ENCODE results near the gene STC2.

DNA sequence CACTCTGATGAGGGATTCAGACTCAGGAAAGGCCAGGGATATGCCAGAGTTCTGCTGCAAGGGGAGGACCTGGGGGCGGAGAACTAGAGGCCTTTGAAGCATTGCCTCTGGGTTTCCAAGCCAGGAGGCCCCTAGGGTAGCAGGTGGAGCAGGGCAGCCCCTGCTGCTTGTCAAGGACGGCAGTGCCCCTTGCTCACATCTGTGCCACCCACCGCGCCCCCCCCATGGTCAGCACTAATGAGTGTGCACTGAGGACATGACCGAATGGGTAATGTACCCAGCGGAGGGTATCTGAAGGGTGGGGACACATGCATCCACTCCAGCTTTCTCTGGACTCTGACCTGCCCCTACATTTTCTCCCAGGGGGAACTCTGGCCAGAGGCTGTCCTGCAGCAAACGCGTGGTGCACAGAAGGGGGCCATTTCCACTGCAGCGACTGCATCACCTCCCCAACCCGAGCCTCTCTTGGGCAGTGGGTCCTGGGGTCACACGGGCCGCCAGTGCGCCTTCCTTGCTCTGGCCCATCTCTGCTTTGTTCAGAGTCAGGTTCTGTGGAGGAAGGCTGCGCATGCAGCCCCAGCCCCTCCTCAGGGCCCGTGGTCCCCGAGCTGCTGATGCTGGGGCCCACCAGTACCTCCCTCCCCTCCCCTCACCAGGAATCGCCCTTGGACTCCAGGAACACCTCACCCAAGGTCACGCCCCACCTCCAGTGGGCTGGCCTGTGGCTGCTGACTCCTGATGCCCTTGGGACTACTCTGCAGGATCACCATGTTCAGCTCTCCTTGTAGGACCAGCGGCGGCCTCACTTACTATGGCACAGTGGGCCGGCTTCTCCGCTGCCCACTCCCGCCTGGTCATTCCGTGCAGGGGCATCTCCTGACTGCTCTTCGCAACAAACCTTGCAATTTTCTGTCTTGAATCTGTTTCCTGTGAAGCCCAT is 31.2 kb downstream of the STC2 start:
- TF ChIP-seq POLR2AphosphoS5 (IDR thresholded peaks at IDR 0.05): no peak
- TF ChIP-seq, protein P1, sequence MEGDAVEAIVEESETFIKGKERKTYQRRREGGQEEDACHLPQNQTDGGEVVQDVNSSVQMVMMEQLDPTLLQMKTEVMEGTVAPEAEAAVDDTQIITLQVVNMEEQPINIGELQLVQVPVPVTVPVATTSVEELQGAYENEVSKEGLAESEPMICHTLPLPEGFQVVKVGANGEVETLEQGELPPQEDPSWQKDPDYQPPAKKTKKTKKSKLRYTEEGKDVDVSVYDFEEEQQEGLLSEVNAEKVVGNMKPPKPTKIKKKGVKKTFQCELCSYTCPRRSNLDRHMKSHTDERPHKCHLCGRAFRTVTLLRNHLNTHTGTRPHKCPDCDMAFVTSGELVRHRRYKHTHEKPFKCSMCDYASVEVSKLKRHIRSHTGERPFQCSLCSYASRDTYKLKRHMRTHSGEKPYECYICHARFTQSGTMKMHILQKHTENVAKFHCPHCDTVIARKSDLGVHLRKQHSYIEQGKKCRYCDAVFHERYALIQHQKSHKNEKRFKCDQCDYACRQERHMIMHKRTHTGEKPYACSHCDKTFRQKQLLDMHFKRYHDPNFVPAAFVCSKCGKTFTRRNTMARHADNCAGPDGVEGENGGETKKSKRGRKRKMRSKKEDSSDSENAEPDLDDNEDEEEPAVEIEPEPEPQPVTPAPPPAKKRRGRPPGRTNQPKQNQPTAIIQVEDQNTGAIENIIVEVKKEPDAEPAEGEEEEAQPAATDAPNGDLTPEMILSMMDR (IDR thresholded peaks at IDR 0.05): no peak

All from esophagus muscularis mucosa (tissue), 3 donors.